Renal cortex interstitium (tissue), 11 donors: ENCODE data around the gene FCRLB. TPM values are rescaled to one million over a fixed set of nuclear protein-coding genes. Genes with fewer than 3 reads are reported as not detected.
"Not testable (repeated sequence)": the region's sequence is repeated elsewhere in the genome, so short reads cannot be mapped to it uniquely, and the experiment has no call there.

Source experiments
- DNase-seq, 11 donors: peaks; one replicate each; pipeline ENCODE4 v3.0.0-alpha.2; 2013; ENCODE audit warnings: low read depth in 9 of 11, low spot score in 4 of 11; ENCODE audit errors: extremely low read depth in 1 of 11
- polyA plus RNA-seq, 3 donors: library from polyadenylated mRNA; unstranded; fragments of 120-200 nt; gene quantifications; one replicate each; pipeline ENCODE4 v1.2.1, GENCODE V29; 2013; ENCODE audit not compliant: insufficient read length in 3 of 3

The FCRLB gene
- polyA plus RNA-seq, 3 donors, result 3.9 to 5.4 (median 5.4) TPM

GRCh38 chr1:161733526-161733925 is 12.2 kb downstream of the FCRLB start:
- no peak for DNase-seq

- DNase-seq, result no peak
Measured at GRCh38 chr1:161735837-161736236, 14.5 kb downstream of the FCRLB start.

GRCh38 chr1:161736335-161736969 is 15.1 kb downstream of the FCRLB start:
- DNase-seq, result no peak

GRCh38 chr1:161737625-161738024 is 16.3 kb downstream of the FCRLB start:
- no peak for DNase-seq

- DNase-seq, result peak in 1 of 11 donors; percentile 21
Measured at GRCh38 chr1:161738627-161739287, 17.4 kb downstream of the FCRLB start.

GRCh38 chr1:161739865-161740566 is 18.7 kb downstream of the FCRLB start:
- no peak for DNase-seq

GRCh38 chr1:161740921-161741320 is 19.6 kb downstream of the FCRLB start:
- no peak for DNase-seq

GRCh38 chr1:161743231-161743630 is 21.9 kb downstream of the FCRLB start:
- no peak for DNase-seq

- no peak for DNase-seq
Measured at GRCh38 chr1:161747801-161748200, 26.5 kb downstream of the FCRLB start.

GRCh38 chr1:161749509-161750407 is 28.4 kb downstream of the FCRLB start, which contains the start of gene DUSP12:
DUSP12 (plus strand) TSS chr1:161749786; CDS start chr1:161749802, 16 bp downstream.
- peak; percentile 84 to 96 (median 90) for DNase-seq

- DNase-seq, result no peak
Measured at GRCh38 chr1:161763522-161764098, 42.3 kb downstream of the FCRLB start.

GRCh38 chr1:161766102-161766981 is 45.0 kb downstream of the FCRLB start, which contains the start of gene ATF6:
ATF6 (plus strand) TSS chr1:161766320; CDS start chr1:161766361, 41 bp downstream.
- DNase-seq, result peak; percentile 80 to 93 (median 88)

GRCh38 chr1:161768461-161768860 is 47.1 kb downstream of the FCRLB start:
- no peak for DNase-seq

- DNase-seq, result no peak
Measured at GRCh38 chr1:161768986-161769672, 47.8 kb downstream of the FCRLB start.

- DNase-seq, result not testable (repeated sequence)
Measured at GRCh38 chr1:161769673-161770045, 48.3 kb downstream of the FCRLB start.

GRCh38 chr1:161770250-161770649 is 48.9 kb downstream of the FCRLB start:
- no peak for DNase-seq

- DNase-seq, result no peak
Measured at GRCh38 chr1:161771161-161771560, 49.8 kb downstream of the FCRLB start.
